Hypothalamus (tissue), 51 donors: Measurements from ENCODE around the gene SORL1.

Experiments used
- DNase-seq, 51 donors: peaks; one replicate each; lab custom pipeline; 2025; lab: John Stamatoyannopoulos, UW

SORL1 gene

GRCh38 chr11:121449626-121450025 lies 2.5 kb upstream of the SORL1 start:
- no peak for DNase-seq

- no peak for DNase-seq
Measured at GRCh38 chr11:121450401-121450800, 1.7 kb upstream of the SORL1 start.

- DNase-seq, result peak in 1 of 51 donors; percentile 68
Measured at GRCh38 chr11:121451178-121451985, 732 bp upstream of the SORL1 start.

- peak in 7 of 51 donors; percentile 19 to 69 (median 64) for DNase-seq
Measured at GRCh38 chr11:121452609-121453150, 566 bp downstream of the SORL1 start, which contains the start of gene SORL1-AS1. TSS of gene SORL1-AS1 (minus strand) at chr11:121452967.

GRCh38 chr11:121453589-121454299 lies 1.6 kb downstream of the SORL1 start:
- no peak for DNase-seq

- no peak for DNase-seq
Measured at GRCh38 chr11:121455115-121455514, 3.0 kb downstream of the SORL1 start.

GRCh38 chr11:121456151-121456550 lies 4.0 kb downstream of the SORL1 start:
- DNase-seq, result no peak

GRCh38 chr11:121456816-121457431 lies 4.8 kb downstream of the SORL1 start:
- DNase-seq, result peak in 1 of 51 donors; percentile 23

GRCh38 chr11:121458551-121458950 lies 6.4 kb downstream of the SORL1 start:
- DNase-seq, result no peak

GRCh38 chr11:121459413-121460017 lies 7.4 kb downstream of the SORL1 start:
- DNase-seq, result no peak

- no peak for DNase-seq
Measured at GRCh38 chr11:121460941-121461514, 8.9 kb downstream of the SORL1 start.

- no peak for DNase-seq
Measured at GRCh38 chr11:121461843-121462242, 9.7 kb downstream of the SORL1 start.

GRCh38 chr11:121463689-121464335 lies 11.7 kb downstream of the SORL1 start:
- no peak for DNase-seq

GRCh38 chr11:121464352-121464946 lies 12.3 kb downstream of the SORL1 start:
- DNase-seq, result peak in 26 of 51 donors; percentile 17 to 78 (median 43)

- no peak for DNase-seq
Measured at GRCh38 chr11:121465709-121466062, 13.6 kb downstream of the SORL1 start.

- DNase-seq, result peak in 46 of 51 donors; percentile 16 to 90 (median 72)
Measured at GRCh38 chr11:121466063-121466794, 14.1 kb downstream of the SORL1 start.

- DNase-seq, result no peak
Measured at GRCh38 chr11:121467471-121467870, 15.4 kb downstream of the SORL1 start.

GRCh38 chr11:121467965-121468364 lies 15.9 kb downstream of the SORL1 start:
- peak in 3 of 51 donors; percentile 26 to 32 (median 26) for DNase-seq

- no peak for DNase-seq
Measured at GRCh38 chr11:121469910-121470309, 17.8 kb downstream of the SORL1 start.
